ENCODE measurements around the gene GALNT18.

Gene GALNT18

DNA sequence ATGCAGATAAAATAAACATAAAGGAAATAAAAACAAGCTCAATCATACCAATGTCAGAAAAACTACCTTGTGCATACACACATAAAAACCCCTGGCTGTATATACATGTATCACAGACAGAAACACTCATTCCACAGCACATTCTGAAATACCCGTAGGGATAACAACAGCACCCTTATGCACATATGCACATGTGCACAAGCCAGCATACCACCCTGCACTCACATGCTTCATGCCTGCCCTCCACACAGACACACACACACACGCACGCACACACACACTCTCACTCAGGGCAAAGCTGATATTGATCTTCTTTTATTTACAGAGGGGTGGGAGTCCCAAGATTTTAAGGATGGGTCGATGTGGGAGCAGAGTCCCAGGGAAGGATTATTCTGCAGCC is 360.9 kb downstream of the GALNT18 start:
- no peak for DNase-seq

DNA sequence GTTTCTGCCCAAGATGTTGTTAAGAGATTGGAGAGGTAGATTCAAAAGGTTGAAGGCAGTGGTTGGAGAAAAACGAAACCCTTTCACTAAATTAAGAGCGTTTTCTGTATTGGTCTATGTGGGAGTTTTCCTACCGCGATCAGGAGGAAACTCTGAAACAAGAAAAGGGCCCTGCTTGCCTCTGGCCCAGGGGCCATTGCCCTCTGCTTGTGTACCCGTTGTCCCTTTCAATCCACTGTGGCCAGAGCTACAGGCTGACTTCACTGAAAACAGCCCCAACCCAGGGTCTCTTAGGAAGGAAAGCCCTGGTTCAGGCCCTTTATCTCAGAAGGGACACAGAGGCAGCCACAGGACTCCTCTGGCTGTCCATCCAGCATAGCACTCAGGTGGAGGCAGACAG is 367.8 kb downstream of the GALNT18 start:
- no peak for DNase-seq

- DNase-seq = no peak
These were observed 368.3 kb downstream of the GALNT18 start for GRCh38 chr11:11253497-11253896.

DNA sequence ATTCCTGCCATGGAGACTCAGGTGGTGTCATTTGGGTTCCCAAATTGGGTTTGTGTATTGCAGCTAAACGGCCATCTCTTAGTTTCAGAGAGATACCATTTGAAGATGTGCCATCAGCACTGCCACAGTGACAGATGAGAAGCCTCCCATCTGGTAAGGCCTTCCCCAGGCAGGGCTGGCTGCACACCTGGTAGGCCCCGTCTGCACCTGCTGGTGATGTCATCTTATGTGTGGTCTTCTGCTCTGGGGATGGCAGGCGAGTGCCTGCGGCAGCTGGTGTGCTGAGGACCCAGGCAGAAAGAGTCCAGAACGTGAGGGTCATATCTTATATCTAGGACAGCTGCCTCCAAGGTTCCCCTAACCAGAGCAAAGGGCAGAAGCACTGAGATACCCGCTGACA is 369.4 kb downstream of the GALNT18 start:
- DNase-seq = no peak

- no peak for DNase-seq
These were observed 370.3 kb downstream of the GALNT18 start for GRCh38 chr11:11251394-11251970.

DNA sequence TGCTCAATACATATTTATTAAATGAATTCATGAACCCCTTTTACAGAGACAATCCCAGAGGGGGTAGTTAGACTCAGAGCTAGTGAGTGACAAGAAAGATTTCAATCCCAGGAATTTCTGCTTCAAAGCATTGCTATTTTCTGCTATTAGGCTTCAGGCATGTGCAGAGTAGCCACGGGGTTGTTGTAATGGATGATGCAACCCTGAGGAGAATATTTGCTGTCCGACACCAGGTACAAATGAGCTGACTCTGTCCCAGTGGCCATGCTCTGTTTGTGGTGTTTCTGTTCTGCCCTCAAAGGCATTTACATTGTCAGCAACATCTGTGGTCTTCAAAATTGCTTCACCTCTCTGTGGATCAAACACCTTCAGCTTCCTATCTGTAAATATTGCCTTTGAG is 371.3 kb downstream of the GALNT18 start:
- no peak for DNase-seq

DNA sequence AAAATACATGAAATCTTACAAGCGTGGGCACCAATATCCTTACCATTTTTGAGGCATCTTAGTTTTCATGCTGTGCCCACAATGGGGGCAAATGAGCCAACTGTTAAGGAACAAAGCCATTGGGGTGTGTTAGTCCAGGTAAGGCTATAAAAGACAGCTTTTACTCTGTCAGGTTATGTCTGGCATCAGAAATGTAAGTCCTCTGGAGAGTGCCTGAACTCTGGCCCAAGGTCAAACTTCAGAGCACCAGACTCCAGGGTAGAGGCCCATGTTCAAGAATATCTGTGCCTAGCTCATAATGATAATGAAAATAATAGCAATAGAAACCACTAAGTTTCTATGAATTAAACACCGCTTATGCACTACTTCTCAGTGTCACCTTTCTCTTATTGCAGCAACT is 374.2 kb downstream of the GALNT18 start:
- DNase-seq = no peak

- DNase-seq = no peak
These were observed 374.7 kb downstream of the GALNT18 start for GRCh38 chr11:11247086-11247485.

GRCh38 chr11:11246166-11246565 is 375.6 kb downstream of the GALNT18 start:
- no peak for DNase-seq

GRCh38 chr11:11245453-11245852 is 376.4 kb downstream of the GALNT18 start:
- DNase-seq = no peak

DNA sequence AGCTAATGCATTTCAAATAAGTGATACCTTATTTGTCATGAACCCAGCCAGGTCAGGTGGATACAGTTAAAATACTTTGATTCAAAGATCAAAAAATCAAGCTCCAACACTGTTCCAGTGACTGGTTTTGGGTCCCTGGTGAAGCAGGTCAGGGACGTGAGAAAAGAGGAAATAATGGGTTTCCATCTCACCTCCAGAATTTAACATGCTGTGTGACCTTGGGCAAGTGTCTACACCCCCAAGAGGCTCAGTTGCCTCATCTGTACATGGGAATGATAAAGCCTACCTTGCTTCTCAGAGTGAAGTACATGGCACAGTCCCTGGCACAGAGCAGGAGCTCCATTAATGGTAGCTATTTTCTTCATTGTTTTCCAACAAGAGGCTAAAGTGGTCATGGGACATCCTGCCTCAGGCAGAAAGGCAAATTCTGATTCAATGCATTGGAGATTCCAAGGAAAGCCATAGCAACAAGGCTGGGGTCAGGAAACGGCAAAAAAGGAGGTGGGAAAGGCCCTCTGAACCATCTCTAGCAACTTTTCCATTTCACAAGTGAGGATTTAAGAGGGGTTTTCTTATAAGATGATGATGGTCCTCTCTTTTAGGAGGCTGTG is 377.2 kb downstream of the GALNT18 start:
- no peak for DNase-seq

DNA sequence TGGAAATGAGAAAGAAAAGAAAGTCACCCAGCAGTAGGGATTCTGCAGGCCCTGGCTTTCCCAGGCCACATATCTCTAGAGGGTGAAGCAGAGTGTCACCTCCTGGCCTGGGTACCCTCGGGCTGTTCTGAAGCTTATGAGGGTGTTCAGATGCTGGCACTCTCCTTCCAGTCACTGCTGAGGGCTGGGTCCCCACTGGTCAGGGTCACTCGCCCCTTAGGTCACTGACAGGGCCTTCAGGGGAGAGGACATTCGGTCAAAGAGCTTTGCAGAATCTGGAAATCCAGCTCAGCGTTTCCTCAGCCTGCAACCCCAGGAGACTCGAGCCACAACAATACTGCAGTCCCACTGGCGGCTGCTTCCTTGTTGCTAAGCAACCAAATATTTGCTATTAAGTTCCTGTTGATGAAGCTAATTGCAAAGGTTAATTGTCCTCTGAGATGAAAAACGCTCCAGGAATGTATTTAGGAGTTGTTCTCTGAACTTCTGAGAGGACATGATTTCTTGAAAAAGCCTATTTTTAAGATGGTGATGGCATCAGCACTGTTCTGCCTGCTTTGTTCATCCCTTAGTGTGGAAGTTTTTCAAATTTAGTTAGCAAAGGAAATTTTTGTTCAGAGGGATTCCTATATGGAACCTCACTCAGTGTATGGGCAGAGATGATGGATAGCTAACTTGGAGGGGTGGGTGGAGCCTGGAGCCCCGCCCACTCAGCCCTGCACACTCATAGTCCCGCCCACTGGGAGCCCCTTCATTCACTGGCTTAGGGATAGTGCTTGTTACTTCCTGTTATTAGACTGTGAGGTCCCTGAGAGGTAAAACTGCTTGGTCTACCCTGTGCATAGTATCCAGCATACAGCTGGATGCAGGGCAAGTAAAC is 378.0 kb downstream of the GALNT18 start:
- DNase-seq = no peak

DNA sequence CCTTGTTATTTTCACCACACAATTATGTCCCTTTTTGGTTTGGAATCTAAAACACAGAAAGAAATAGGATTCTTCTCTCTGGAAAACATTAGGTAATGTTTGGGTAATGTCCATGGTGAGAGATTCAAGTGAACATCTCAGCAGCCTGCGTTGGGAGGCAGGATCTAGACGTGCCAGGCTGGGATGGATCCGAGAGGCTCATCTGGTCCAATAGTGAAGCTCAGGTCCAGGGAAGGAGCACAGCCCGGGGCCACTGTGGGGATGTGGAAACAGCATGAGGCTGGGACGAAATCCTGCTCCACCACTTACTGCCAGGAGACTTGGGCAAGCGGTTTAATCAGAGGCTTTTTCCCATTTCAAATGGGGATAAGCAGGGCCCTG is 378.6 kb downstream of the GALNT18 start:
- no peak for DNase-seq

DNA sequence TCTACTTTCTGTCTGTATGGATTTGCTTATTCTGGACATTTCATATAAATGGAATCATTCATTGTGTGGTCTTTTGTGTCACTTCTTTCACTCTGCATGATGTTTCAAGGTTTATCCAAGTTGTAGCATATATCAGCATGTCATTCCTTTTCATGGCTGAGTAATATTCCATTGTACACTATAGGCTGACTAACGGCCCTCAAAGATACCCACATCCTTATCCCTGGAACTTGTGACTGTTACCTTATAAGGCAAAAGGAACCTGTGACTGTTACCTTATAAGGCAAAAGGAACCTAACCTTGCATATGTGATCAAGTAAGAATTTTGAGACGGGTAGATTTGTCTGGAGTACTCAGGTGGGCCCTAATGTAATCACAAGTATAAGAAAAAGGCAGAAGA is 380.5 kb downstream of the GALNT18 start:
- no peak for DNase-seq

- no peak for DNase-seq
These were observed 381.8 kb downstream of the GALNT18 start for GRCh38 chr11:11239959-11240358.

- DNase-seq = no peak
These were observed 384.6 kb downstream of the GALNT18 start for GRCh38 chr11:11237070-11237832.

DNA sequence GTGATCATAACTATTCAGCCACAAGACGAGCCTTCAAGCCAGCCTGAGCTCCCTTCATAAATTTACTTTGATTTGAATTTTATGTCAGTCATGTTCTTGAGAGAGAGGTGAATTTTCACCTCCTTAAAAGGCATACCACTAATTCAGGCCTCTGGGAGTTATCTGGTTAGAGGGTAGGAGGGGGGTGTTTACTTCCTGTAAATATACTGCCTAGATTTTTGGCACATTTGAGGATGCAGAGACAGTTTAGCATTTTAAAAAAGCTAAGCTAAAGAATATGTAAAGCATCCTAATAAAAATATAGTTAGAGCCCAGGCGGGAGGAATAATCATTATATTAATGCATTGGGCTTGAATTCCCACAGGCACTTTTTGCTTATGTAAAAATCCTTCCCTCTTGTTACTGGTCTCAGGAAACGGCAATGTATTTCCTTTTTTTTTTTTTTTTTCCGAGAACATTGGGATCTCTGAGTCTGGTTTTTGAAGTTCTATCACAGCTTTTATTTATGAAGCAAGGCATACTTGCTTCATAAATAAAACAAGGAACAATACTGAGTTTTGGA is 385.2 kb downstream of the GALNT18 start:
- no peak for DNase-seq

DNA sequence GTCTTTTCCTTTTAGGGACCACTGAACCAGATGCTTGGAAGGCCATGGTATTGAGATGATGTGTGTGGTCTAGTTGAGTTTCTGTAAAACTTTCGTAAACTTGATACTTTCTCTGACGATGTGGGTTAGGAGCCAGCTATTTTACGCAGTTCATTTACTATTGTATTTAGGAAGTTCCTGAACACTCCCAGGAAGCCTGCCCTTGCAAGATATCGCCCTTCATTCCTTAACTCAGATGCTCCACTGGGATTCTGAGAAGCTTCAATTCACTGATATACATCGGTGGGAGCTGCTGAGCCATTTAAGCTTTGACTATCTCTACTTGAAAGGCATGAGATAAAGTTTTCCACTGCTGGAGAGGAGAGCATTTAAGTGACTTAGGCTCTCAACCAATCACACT is 390.0 kb downstream of the GALNT18 start:
- DNase-seq = no peak

DNA sequence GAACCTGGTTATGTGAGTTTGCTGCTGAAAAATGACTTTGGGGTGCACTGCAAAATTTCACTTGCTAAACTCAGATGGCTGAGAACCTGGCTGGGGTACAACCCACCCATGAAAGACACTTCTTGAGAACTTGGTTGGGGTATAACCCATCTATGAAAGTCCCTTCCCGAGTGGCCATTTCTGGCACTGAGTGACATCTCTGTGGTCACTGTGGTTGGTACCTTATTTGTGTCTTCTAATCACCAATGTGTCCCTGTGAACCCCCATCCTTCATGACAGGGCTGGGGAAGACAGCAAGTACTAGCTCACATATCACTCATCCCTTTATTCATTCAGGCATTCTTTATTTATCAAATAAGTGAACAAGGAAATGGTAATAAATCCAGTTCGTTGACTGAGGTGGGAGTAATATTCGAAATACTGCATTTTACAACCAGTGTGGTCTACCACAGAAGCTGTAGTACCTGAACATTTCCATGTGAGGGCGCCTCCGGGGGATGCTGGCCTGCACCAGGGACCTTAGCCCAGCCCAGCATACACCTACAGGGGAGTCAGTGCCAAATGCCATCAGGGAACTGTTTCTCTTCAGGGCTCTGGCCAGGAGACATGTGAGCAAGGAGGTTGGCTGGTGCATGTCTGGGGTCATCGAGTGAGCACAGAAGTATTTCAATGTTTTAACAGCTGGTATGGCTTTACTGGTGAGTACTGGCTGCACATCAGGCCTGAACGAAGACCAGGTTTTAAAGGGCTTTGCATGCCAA is 390.8 kb downstream of the GALNT18 start:
- DNase-seq = no peak

GRCh38 chr11:11230087-11230486 is 391.7 kb downstream of the GALNT18 start:
- no peak for DNase-seq

DNA sequence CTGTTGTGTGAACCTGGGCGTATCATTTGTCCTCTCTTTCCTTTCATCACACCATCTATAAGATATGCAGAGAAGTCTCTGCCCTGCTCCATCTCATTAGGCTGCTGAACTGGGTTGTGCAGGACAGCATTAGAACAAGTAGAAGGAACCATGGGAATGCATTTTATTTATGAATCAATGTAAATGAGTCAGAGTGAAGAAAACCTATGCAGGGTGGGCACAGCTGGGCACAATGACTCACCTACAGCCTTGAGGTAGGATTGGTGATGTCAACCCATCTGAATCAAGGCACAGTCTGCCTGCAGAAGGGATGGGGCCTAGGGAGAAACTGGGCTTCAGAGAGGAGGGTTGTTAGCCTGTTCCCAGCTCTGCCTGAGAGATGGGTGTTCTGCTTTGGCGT is 392.2 kb downstream of the GALNT18 start:
- no peak for DNase-seq

Measured in activated CD8-positive, alpha-beta memory T cell treated with anti-CD3 and anti-CD28 coated beads for 24 hours (primary cell).